SK-N-SH (cell line): Measurements from ENCODE around the gene CDH13. TPM values are rescaled to one million over a fixed set of nuclear protein-coding genes. Genes with fewer than 3 reads are reported as not detected.

Experiments used
- CTCF ChIA-PET: fragments of 300-600, 350-600 bp; formaldehyde crosslinking; extraction: SDS; loops from one replicate; lab custom pipeline; 2021; lab: Yijun Ruan, JAX
- POLR2A ChIA-PET: fragments of 350-600 bp; sonication (Branson Sonifier 250); formaldehyde crosslinking; extraction: SDS; loops from one replicate; lab custom pipeline; 2020; ENCODE audit warnings: antibody characterized with exemption, inconsistent platforms; lab: Yijun Ruan, JAX
- DNase-seq: peaks from one replicate; pipeline ENCODE4 v3.0.0; 2012
- H2AFZ ChIP-seq: fragments of 200-600 bp; sonication (generic); 2 replicates; pipeline ENCODE4 v1.8.1; 2016; ENCODE audit warnings: antibody characterized with exemption, mild to moderate bottlenecking, low read depth
- H3F3A ChIP-seq: fragments of 200-600 bp; sonication (generic); replicated peaks from 2 replicates; pipeline ENCODE3; 2016; ENCODE audit warnings: antibody characterized with exemption, mild to moderate bottlenecking; ENCODE audit not compliant: insufficient read depth
- H3K27ac ChIP-seq, 2 experiments: fragments of 200-500 bp in 1 of 2; fragments of 200-600 bp in 1 of 2; sonication (Bioruptor generic) in 1 of 2; sonication (generic), shearing (Covaris generic) in 1 of 2; 2 replicates each; pipeline versions ENCODE4 v1.5.1 to v1.6.1; 2014 to 2016; ENCODE audit warnings: low read depth in 2 of 2, inconsistent platforms in 1 of 2, low read length in 1 of 2, mild to moderate bottlenecking in 1 of 2, mixed read lengths in 1 of 2
- H3K27me3 ChIP-seq: fragments of 200-600 bp; sonication (generic), shearing (Covaris generic); 2 replicates; pipeline ENCODE4 v1.6.1; 2016; ENCODE audit warnings: mixed run types; ENCODE audit not compliant: insufficient read depth
- H3K36me3 ChIP-seq, 2 experiments: fragments of 200-500 bp in 1 of 2; fragments of 200-600 bp in 1 of 2; sonication (Bioruptor generic) in 1 of 2; sonication (generic) in 1 of 2; replicated peaks in 1 of 2; 2 replicates each; pipeline versions ENCODE3 to v1.5.1; 2014 to 2016; ENCODE audit warnings: low read length in 1 of 2, mild to moderate bottlenecking in 1 of 2; ENCODE audit not compliant: insufficient read depth in 2 of 2, control insufficient read depth in 1 of 2
- H3K4me1 ChIP-seq, 2 experiments: fragments of 200-500 bp in 1 of 2; fragments of 200-600 bp in 1 of 2; sonication (Bioruptor generic) in 1 of 2; sonication (generic), shearing (Covaris generic) in 1 of 2; 2 replicates each; pipeline versions ENCODE4 v1.5.1 to v1.6.1; 2014 to 2016; ENCODE audit warnings: low read depth in 1 of 2, low read length in 1 of 2, mixed run types in 1 of 2; ENCODE audit not compliant: insufficient read depth in 2 of 2, control insufficient read depth in 1 of 2
- H3K4me2 ChIP-seq: fragments of 200-600 bp; sonication (generic), shearing (Covaris generic); 2 replicates; pipeline ENCODE4 v1.6.1; 2017; ENCODE audit warnings: mixed run types
- H3K4me3 ChIP-seq, 2 experiments: fragments of 200-500 bp in 1 of 2; fragments of 200-600 bp in 1 of 2; sonication (Bioruptor generic) in 1 of 2; sonication (generic), shearing (Covaris generic) in 1 of 2; 2 replicates each; pipeline versions ENCODE4 v1.5.1 to v1.8.1; 2014 to 2016; ENCODE audit warnings: low read depth in 2 of 2, inconsistent platforms in 1 of 2, low read length in 1 of 2, mild to moderate bottlenecking in 1 of 2, mixed read lengths in 1 of 2, moderate library complexity in 1 of 2
- H3K79me2 ChIP-seq: fragments of 200-600 bp; sonication (generic); 2 replicates; pipeline ENCODE4 v1.8.1; 2017; ENCODE audit warnings: mild to moderate bottlenecking; ENCODE audit not compliant: insufficient read depth
- H3K9ac ChIP-seq: fragments of 200-600 bp; sonication (generic); 2 replicates; pipeline ENCODE4 v1.6.1; 2017; ENCODE audit warnings: mixed run types
- H3K9me2 ChIP-seq: fragments of 200-600 bp; sonication (generic); 2 replicates; pipeline ENCODE4 v1.6.1; 2017; ENCODE audit warnings: mixed run types
- H3K9me3 ChIP-seq: fragments of 200-600 bp; sonication (generic); 2 replicates; pipeline ENCODE4 v1.6.1; 2017; ENCODE audit warnings: mixed run types, mild to moderate bottlenecking, moderate library complexity
- H4K20me1 ChIP-seq: fragments of 200-600 bp; sonication (generic); 2 replicates; pipeline ENCODE4 v1.6.1; 2017; ENCODE audit warnings: mild to moderate bottlenecking, mixed run types; ENCODE audit not compliant: insufficient read depth
- ELF1 ChIP-seq: IDR thresholded peaks from 2 replicates; pipeline ENCODE4 v1.4.0; 2012
- EP300 ChIP-seq, 2 experiments: IDR thresholded peaks; 2 replicates each; pipeline versions ENCODE4 v1.4.0 to v1.6.1; 2012; ENCODE audit warnings: borderline replicate concordance in 1 of 2, low read depth in 1 of 2, low read length in 1 of 2
- FOSL2 ChIP-seq: IDR thresholded peaks from 2 replicates; pipeline ENCODE4 v1.4.0; 2012; ENCODE audit warnings: low read depth, mild to moderate bottlenecking, moderate library complexity, borderline replicate concordance
- FOXJ3 ChIP-seq: sonication (generic); formaldehyde crosslinking; IDR thresholded peaks from 2 replicates; pipeline ENCODE4 v1.5.1; 2020; ENCODE audit warnings: mild to moderate bottlenecking, missing genetic modification reagents
- FOXM1 ChIP-seq: IDR thresholded peaks from 2 replicates; pipeline ENCODE4 v1.4.0; 2012; ENCODE audit warnings: low read depth, mild to moderate bottlenecking
- JUND ChIP-seq: IDR thresholded peaks from 2 replicates; pipeline ENCODE4 v1.4.0; 2012
- MEF2A ChIP-seq: IDR thresholded peaks from 2 replicates; pipeline ENCODE4 v1.4.0; 2012; ENCODE audit warnings: low read depth, borderline replicate concordance
- MXI1 ChIP-seq: IDR thresholded peaks from 2 replicates; pipeline ENCODE4 v1.6.1; 2012; ENCODE audit warnings: mild to moderate bottlenecking, low read depth, low read length, improper control_type of control experiment
- RCOR1 ChIP-seq: fragments of 150-350 bp; IDR thresholded peaks from 2 replicates; pipeline ENCODE4 v1.6.1; 2017; ENCODE audit warnings: antibody characterized with exemption, low read length
- RXRA ChIP-seq: IDR thresholded peaks from 2 replicates; pipeline ENCODE4 v1.4.0; 2012; ENCODE audit warnings: low read depth, mild to moderate bottlenecking, borderline replicate concordance
- SMC3 ChIP-seq: IDR thresholded peaks from 2 replicates; pipeline ENCODE4 v1.6.1; 2012; ENCODE audit warnings: low read depth, low read length, improper control_type of control experiment
- TAF1 ChIP-seq: IDR thresholded peaks from 2 replicates; pipeline ENCODE4 v1.6.1; 2012; ENCODE audit warnings: low read depth, mild to moderate bottlenecking, low read length, moderate library complexity, borderline replicate concordance
- TCF12 ChIP-seq: IDR thresholded peaks from 2 replicates; pipeline ENCODE4 v1.4.0; 2012
- TEAD4 ChIP-seq: IDR thresholded peaks from 2 replicates; pipeline ENCODE4 v1.4.0; 2012; ENCODE audit warnings: mild to moderate bottlenecking, borderline replicate concordance; ENCODE audit not compliant: insufficient read depth
- USF1 ChIP-seq: IDR thresholded peaks from 2 replicates; pipeline ENCODE4 v1.4.0; 2012; ENCODE audit warnings: low read depth, borderline replicate concordance
- YY1 ChIP-seq: IDR thresholded peaks from 2 replicates; pipeline ENCODE4 v1.4.0; 2012; ENCODE audit warnings: low read depth, mild to moderate bottlenecking
- WGBS: methylation state at CpG from one replicate; pipeline ENCODE4 v1.1.6; 2017; ENCODE audit warnings: low lambda C conversion rate; 5-methylcytosine and 5-hydroxymethylcytosine counted together
- polyA plus RNA-seq, 3 experiments: library from polyadenylated mRNA; depleted of rRNA; stranded (reverse); fragments of >200 nt; gene quantifications; 2 replicates each; pipeline ENCODE4 v1.2.3, GENCODE V29; 2012
- TF ChIP-seq, protein P1 (sequence below): IDR thresholded peaks from 2 replicates; pipeline ENCODE4 v1.4.0; 2012; ENCODE audit warnings: low read depth
- TF ChIP-seq, protein P2 (sequence below): IDR thresholded peaks from 2 replicates; pipeline ENCODE4 v1.6.1; 2012; ENCODE audit warnings: mild to moderate bottlenecking, low read depth, low read length, moderate library complexity

CDH13 gene
- polyA plus RNA-seq, 1 of the 3 experiments (the other 2 are of a cell fraction): 93.0 TPM

DNA sequence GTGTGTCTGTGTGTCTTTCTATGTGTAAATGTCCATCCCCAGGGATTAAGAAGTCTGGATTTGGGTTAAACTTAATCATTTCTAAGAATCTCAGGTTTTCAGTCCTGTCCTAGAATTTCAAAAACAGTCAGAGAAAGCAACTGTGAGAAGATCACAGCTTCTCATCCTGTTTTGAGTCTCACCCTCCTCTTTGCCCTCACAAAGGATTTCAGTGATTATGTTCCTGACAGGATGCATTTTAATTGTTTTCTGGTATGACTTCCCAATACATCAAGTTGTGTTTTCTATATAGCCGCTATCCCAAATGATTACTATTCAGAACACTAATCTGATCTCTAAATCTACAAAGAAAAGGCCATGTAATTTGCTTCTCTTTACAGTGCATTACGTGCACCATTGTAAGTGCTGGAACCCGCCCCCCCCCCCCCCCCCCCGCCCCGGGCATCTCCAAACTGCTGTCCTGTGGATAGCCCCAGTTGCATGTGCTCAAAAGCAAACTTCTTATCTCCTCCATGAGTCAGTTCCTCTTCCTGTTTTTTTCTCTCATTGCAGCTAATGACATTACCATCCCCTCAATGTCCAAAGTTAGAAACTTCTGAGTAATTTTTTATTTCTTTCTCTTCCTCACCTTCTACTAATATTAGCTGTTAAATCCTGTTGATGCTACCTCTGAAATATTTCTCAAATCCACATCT lies 73.9 kb downstream of the CDH13 start:
- Histone ChIP-seq H3K79me2 (peaks cover 22% of the 10 kb centered on the region; the same call in 1 of the 2 replicates), H3K9me3 (no peaks in the 10 kb centered on the region), H4K20me1 (no peaks in the 10 kb centered on the region), H3K4me2 (peak overlapping the region; percentile 45; the same call in 1 of the 2 replicates), H3K9me2 (no peaks in the 10 kb centered on the region), H3K4me1 (peaks cover 0 to 26% of the 10 kb centered on the region in 2 experiments; a peak in 3 of 4 replicates), H3K9ac (peak overlapping the region; percentile 6; the same call in 1 of the 2 replicates), H3K27me3 (no peaks in the 10 kb centered on the region), H3K36me3 (no peaks in the 10 kb centered on the region), H2AFZ (peak overlapping the region; percentile 52; the same call in 1 of the 2 replicates), H3K4me3 (no peak overlapping the region; a peak in 1 of 4 replicates), H3K27ac (peak overlapping the region in 1 of 2 experiments; percentile 88; a peak in 2 of 4 replicates), H3F3A (peaks cover 21% of the 10 kb centered on the region)
- ChIA-PET CTCF (no interaction called here), POLR2A (no interaction called here)
- 13% methylated on average over 5 of the region's 5 CpGs for WGBS
- no peak for DNase-seq
- TF ChIP-seq JUND: peak; percentile 36; the same call in 1 of the 2 replicates
- 0 out of 2 replicates have a peak, but pooled peaks have one; percentile 18 for TF ChIP-seq RXRA
- peak; percentile 54; the same call in 1 of the 2 replicates for TF ChIP-seq MEF2A
- no peak for TF ChIP-seq TAF1
- no peak for TF ChIP-seq ELF1
- TF ChIP-seq FOSL2: peak; percentile 30; the same call in 1 of the 2 replicates
- no peak for TF ChIP-seq FOXM1

DNA sequence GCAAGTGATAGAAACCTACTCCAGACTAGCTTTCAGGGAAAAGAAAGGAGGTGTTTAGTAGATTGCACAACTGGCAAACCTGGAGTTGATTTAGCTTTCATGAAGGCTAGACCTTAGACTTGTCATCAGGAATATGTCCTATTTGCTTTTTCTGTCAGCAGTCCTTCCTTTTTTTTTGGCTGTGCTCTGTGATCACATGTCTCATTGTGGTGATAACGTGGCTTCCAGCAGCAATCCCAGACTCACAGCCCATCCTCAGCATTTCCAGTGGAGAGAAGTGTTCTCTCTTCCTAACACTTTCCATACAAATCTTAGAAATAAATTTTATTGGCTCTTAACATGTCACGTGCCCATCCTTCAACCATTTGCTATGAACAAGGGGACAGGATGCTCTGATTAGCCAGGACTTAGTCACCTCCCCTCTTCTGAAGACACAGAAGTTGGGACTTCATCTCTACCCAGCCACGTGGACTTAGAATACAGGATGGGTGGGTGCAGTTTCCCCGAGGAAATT lies 74.7 kb downstream of the CDH13 start:
- Histone ChIP-seq H3K4me2 (peak overlapping the region; percentile 45; the same call in 1 of the 2 replicates), H2AFZ (peak overlapping the region; percentile 27; the same call in 1 of the 2 replicates), H3K79me2 (peaks cover 18% of the 10 kb centered on the region; the same call in 1 of the 2 replicates), H3K27ac (peak overlapping the region in 1 of 2 experiments; percentile 88; a peak in 2 of 4 replicates), H3K27me3 (no peaks in the 10 kb centered on the region), H4K20me1 (no peaks in the 10 kb centered on the region), H3K36me3 (no peaks in the 10 kb centered on the region), H3K4me1 (peaks cover 0 to 26% of the 10 kb centered on the region in 2 experiments; a peak in 3 of 4 replicates), H3K9me2 (no peaks in the 10 kb centered on the region), H3K9me3 (no peaks in the 10 kb centered on the region), H3K9ac (peak overlapping the region; percentile 6; the same call in 1 of the 2 replicates), H3F3A (peaks cover 21% of the 10 kb centered on the region), H3K4me3 (no peak overlapping the region; a peak in 1 of 4 replicates)
- DNase-seq: no peak
- TF ChIP-seq SMC3 (no peak), USF1 (peak; percentile 43; the same call in 1 of the 2 replicates)
- ChIA-PET CTCF (no interaction called here), POLR2A (no interaction called here)
- WGBS: 32% methylated on average over 4 of the region's 4 CpGs

DNA sequence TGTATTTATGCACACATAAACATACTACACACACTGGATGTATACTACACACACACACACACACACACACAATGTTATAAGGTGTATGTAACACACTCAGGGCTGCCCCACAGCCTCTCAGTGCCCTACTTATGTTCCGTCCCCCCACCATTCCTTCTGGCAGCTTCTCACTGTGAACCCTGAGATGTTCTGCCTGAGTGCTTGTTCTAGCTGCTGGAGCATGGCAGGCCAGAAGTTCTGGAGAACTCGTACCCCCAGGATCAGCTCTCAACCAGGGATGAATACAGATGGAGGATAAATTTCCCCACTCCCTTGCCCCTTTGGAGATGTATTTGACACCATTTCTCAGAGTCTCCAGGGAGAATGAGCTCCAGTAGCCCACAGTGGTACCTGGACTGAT lies 76.4 kb downstream of the CDH13 start:
- ChIA-PET POLR2A (no interaction called here), CTCF (no interaction called here)
- H3K79me2 ChIP-seq: peaks cover 12% of the 10 kb centered on the region; the same call in 1 of the 2 replicates
- no peak for DNase-seq
- H3K9me2 ChIP-seq: no peaks in the 10 kb centered on the region
- H3K36me3 ChIP-seq: no peaks in the 10 kb centered on the region
- H4K20me1 ChIP-seq: no peaks in the 10 kb centered on the region
- H3K27ac ChIP-seq: no peak overlapping the region
- no peak overlapping the region for H2AFZ ChIP-seq
- no peaks in the 10 kb centered on the region for H3K9me3 ChIP-seq
- H3K4me2 ChIP-seq: no peak overlapping the region
- H3F3A ChIP-seq: peaks cover 25% of the 10 kb centered on the region
- 63% methylated on average over 2 of the region's 2 CpGs for WGBS
- H3K27me3 ChIP-seq: no peaks in the 10 kb centered on the region
- H3K4me1 ChIP-seq: peaks cover 0 to 26% of the 10 kb centered on the region in 2 experiments; a peak in 3 of 4 replicates
- H3K4me3 ChIP-seq: no peak overlapping the region
- no peak overlapping the region for H3K9ac ChIP-seq
- TF ChIP-seq FOXJ3 (CRISPR knock-in tag): no peak
- TF ChIP-seq TCF12: no peak
- no peak for TF ChIP-seq RCOR1
- TF ChIP-seq, protein P1, sequence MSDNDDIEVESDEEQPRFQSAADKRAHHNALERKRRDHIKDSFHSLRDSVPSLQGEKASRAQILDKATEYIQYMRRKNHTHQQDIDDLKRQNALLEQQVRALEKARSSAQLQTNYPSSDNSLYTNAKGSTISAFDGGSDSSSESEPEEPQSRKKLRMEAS: no peak
- no peak for TF ChIP-seq YY1
- no peak for TF ChIP-seq MXI1
- TF ChIP-seq EP300 (IDR thresholded peaks at IDR 0.05; ENCODE audit: borderline replicate concordance in 1 of 2, low read depth in 1 of 2, low read length in 1 of 2): no peak
- no peak for TF ChIP-seq TEAD4
- TF ChIP-seq, protein P2, sequence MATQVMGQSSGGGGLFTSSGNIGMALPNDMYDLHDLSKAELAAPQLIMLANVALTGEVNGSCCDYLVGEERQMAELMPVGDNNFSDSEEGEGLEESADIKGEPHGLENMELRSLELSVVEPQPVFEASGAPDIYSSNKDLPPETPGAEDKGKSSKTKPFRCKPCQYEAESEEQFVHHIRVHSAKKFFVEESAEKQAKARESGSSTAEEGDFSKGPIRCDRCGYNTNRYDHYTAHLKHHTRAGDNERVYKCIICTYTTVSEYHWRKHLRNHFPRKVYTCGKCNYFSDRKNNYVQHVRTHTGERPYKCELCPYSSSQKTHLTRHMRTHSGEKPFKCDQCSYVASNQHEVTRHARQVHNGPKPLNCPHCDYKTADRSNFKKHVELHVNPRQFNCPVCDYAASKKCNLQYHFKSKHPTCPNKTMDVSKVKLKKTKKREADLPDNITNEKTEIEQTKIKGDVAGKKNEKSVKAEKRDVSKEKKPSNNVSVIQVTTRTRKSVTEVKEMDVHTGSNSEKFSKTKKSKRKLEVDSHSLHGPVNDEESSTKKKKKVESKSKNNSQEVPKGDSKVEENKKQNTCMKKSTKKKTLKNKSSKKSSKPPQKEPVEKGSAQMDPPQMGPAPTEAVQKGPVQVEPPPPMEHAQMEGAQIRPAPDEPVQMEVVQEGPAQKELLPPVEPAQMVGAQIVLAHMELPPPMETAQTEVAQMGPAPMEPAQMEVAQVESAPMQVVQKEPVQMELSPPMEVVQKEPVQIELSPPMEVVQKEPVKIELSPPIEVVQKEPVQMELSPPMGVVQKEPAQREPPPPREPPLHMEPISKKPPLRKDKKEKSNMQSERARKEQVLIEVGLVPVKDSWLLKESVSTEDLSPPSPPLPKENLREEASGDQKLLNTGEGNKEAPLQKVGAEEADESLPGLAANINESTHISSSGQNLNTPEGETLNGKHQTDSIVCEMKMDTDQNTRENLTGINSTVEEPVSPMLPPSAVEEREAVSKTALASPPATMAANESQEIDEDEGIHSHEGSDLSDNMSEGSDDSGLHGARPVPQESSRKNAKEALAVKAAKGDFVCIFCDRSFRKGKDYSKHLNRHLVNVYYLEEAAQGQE: no peak
